ENCODE results near the gene ACTG2. TPM values are rescaled to one million over a fixed set of nuclear protein-coding genes. Genes with fewer than 3 reads are reported as not detected.

ACTG2 gene
- total RNA-seq, 1 experiment from 2014 or later, result not detected

DNA sequence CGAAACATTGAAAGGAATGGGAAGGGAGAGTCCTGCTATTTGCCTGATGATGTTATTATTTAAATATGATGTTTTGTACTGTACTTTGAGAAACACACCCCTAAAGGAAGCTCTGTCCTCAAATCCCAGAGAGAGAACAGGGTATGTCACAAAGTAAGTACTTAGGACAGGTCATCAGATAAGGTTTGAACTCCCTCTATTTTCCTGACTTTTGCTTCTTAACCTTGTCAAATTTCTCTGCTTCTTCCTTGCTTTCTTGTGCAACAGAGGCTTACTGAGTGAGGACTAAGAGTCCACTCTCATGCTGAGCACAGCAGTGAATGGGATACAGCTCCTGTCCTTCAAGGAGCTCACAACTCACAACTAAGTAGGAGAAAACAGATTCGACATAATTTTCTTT lies 37.6 kb downstream of the ACTG2 start:
- ChIA-PET POLR2A (ENCODE audit: unreplicated experiment) (no interaction called here), CTCF (no interaction called here)
- BruUV-seq (replicated peaks), result no TSS peak
- intact Hi-C loops (cut with micrococcal nuclease; ENCODE audit: unreplicated experiment), result no loop called here
- no peak overlapping the region for H2AFZ ChIP-seq
- H3K27me3 ChIP-seq (ENCODE audit: insufficient read depth, low read depth), result no peaks in the 10 kb centered on the region
- no peak overlapping the region for H3K4me3 ChIP-seq
- H3K27ac ChIP-seq, result no peak overlapping the region
- peaks cover 28% of the 10 kb centered on the region for H3K4me1 ChIP-seq (replicated peaks; ENCODE audit: insufficient read depth)
- no peaks in the 10 kb centered on the region for H3K9me3 ChIP-seq (ENCODE audit: insufficient read depth, low read depth)
- no peak for TF ChIP-seq EZH2 (IDR thresholded peaks at IDR 0.05; ENCODE audit: low read depth)
- TF ChIP-seq, protein P1, sequence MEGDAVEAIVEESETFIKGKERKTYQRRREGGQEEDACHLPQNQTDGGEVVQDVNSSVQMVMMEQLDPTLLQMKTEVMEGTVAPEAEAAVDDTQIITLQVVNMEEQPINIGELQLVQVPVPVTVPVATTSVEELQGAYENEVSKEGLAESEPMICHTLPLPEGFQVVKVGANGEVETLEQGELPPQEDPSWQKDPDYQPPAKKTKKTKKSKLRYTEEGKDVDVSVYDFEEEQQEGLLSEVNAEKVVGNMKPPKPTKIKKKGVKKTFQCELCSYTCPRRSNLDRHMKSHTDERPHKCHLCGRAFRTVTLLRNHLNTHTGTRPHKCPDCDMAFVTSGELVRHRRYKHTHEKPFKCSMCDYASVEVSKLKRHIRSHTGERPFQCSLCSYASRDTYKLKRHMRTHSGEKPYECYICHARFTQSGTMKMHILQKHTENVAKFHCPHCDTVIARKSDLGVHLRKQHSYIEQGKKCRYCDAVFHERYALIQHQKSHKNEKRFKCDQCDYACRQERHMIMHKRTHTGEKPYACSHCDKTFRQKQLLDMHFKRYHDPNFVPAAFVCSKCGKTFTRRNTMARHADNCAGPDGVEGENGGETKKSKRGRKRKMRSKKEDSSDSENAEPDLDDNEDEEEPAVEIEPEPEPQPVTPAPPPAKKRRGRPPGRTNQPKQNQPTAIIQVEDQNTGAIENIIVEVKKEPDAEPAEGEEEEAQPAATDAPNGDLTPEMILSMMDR (conservative IDR thresholded peaks at IDR 0.05), result no peak
- H3F3A ChIP-seq (ENCODE audit: insufficient read depth, low read depth), result peaks cover 11% of the 10 kb centered on the region; the same call in 1 of the 2 replicates
- H4K20me1 ChIP-seq (ENCODE audit: insufficient read depth), result peaks cover 60% of the 10 kb centered on the region
- H3K9me2 ChIP-seq (ENCODE audit: insufficient read depth), result no peaks in the 10 kb centered on the region
- DNase-seq, result no peak
- peaks cover 20% of the 10 kb centered on the region for H3K36me3 ChIP-seq (ENCODE audit: low read depth)
- no peak overlapping the region for H3K4me2 ChIP-seq
- H3K79me2 ChIP-seq (ENCODE audit: low read depth), result peaks cover 87% of the 10 kb centered on the region

DNA sequence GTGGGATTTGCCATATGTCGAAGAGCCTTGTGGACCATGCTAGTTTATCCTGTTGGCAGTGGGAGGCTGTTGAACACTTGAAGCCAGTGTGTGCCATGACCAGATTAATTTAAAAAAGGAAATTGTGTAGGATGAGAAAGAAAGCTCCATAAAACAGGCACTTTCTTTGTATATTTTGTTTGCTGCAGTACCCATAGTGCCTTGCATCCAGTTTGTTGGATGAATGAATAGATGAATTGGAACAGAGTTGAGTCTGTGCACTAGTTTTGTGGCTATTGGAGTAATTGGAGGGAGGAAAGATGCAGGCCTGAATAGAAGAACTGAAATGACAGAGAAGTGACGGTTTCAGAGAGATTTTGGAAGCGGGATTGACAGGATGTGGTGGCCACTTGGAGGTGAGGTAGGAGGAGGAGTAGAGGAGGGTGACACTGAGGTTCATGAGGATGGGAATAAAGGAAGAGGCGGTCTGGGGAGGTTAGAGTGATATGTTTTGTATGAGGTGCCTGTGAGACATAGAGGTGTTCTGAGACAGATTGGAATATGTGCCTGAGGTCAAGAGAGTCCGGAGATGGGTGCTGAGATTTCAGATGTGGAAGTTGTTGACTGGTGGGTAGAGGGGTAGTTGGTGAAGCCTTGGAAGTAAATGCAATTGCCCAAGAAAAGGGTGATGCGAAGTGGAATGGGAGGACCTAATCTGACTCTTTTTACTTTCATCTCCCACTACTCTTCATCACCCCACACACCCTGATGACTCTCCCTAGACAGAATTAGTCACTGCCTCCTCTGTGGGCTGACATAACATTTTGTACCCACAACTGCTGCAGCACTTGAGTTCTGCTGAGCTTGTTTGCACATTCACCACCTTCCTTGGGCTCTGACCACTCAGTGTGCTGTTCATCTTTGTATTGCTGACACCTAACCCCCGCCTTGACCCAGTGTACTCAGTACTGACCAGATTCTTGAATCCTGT lies 39.0 kb downstream of the ACTG2 start:
- Histone ChIP-seq H3K79me2 (ENCODE audit: low read depth) (peaks cover 96% of the 10 kb centered on the region), H3K36me3 (ENCODE audit: low read depth) (peaks cover 20% of the 10 kb centered on the region), H3K9me3 (ENCODE audit: insufficient read depth, low read depth) (no peaks in the 10 kb centered on the region), H2AFZ (no peak overlapping the region), H3K9me2 (ENCODE audit: insufficient read depth) (no peaks in the 10 kb centered on the region), H3K27me3 (ENCODE audit: insufficient read depth, low read depth) (no peaks in the 10 kb centered on the region), H4K20me1 (ENCODE audit: insufficient read depth) (peaks cover 72% of the 10 kb centered on the region), H3F3A (ENCODE audit: insufficient read depth, low read depth) (peaks cover 5% of the 10 kb centered on the region), H3K4me2 (no peak overlapping the region), H3K4me3 (no peak overlapping the region), H3K27ac (no peak overlapping the region), H3K4me1 (replicated peaks; ENCODE audit: insufficient read depth) (peaks cover 21% of the 10 kb centered on the region)
- DNase-seq, result no peak
- ChIA-PET CTCF (no interaction called here), POLR2A (ENCODE audit: unreplicated experiment) (interaction anchor here (1.5 kb wide), 1 partner anchor 17 kb away, joined by 3 read pairs; no protein-coding TSS in a partner anchor)
- BruUV-seq (replicated peaks), result no TSS peak
- intact Hi-C loops (cut with micrococcal nuclease; ENCODE audit: unreplicated experiment), result no loop called here
- TF ChIP-seq, protein P1 (conservative IDR thresholded peaks at IDR 0.05), result no peak
- TF ChIP-seq EZH2 (IDR thresholded peaks at IDR 0.05; ENCODE audit: low read depth), result no peak

DNA sequence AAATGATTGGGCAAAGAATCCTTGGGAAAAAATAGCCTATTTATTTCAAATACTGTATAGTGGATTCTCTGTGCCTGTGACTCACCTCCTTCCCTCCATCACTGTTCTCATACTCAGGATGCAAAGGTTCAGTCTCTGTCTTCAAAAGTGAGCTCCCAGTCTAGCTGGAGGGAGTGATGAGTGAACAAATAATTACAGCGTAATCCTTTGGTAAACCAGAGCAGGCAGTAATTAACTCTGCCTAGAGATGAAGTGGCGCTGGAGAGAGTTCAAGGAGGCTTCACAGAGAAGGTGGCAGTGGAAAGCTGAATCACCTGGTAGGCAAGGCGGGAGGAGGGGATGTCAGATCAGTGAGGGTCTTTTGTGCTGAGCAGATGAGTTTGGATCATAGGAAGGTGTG lies 40.4 kb downstream of the ACTG2 start:
- DNase-seq, result no peak
- Histone ChIP-seq H3K9me2 (ENCODE audit: insufficient read depth) (no peaks in the 10 kb centered on the region), H3K27me3 (ENCODE audit: insufficient read depth, low read depth) (no peaks in the 10 kb centered on the region), H3K79me2 (ENCODE audit: low read depth) (peaks cover 93% of the 10 kb centered on the region), H2AFZ (no peak overlapping the region), H3K9me3 (ENCODE audit: insufficient read depth, low read depth) (no peaks in the 10 kb centered on the region), H4K20me1 (ENCODE audit: insufficient read depth) (peaks cover 86% of the 10 kb centered on the region), H3K36me3 (ENCODE audit: low read depth) (peaks cover 26% of the 10 kb centered on the region), H3K4me1 (replicated peaks; ENCODE audit: insufficient read depth) (peaks cover 12% of the 10 kb centered on the region), H3K27ac (no peak overlapping the region), H3K4me3 (no peak overlapping the region), H3F3A (ENCODE audit: insufficient read depth, low read depth) (peaks cover 5% of the 10 kb centered on the region), H3K4me2 (no peak overlapping the region)
- ChIA-PET POLR2A (ENCODE audit: unreplicated experiment) (no interaction called here), CTCF (no interaction called here)
- no TSS peak for BruUV-seq (replicated peaks)
- TF ChIP-seq, protein P1 (conservative IDR thresholded peaks at IDR 0.05), result no peak
- TF ChIP-seq EZH2 (IDR thresholded peaks at IDR 0.05; ENCODE audit: low read depth), result no peak
- intact Hi-C loops (cut with micrococcal nuclease; ENCODE audit: unreplicated experiment), result no loop called here
